Neural cell (in vitro differentiated cells): Measurements from ENCODE around the gene RERE. TPM values are rescaled to one million over a fixed set of nuclear protein-coding genes. Genes with fewer than 3 reads are reported as not detected.
A peak's percentile ranks its signal among the peaks of the same experiment; 100 is the strongest.

Source experiments
- H2AFZ ChIP-seq: fragments of 200-600, 300-800 bp; sonication (generic), shearing (Covaris generic); 2 replicates; pipeline ENCODE4 v1.6.0; 2014; ENCODE audit warnings: low read depth, mild to moderate bottlenecking, antibody characterized with exemption, low read length, moderate library complexity
- H3F3A ChIP-seq: fragments of 200-600 bp; shearing (Covaris generic); 2 replicates; pipeline ENCODE4 v1.6.1; 2016; ENCODE audit warnings: mild to moderate bottlenecking, moderate library complexity, mixed read lengths, antibody characterized with exemption, low read length; ENCODE audit not compliant: insufficient read depth, poor library complexity, severe bottlenecking
- H3K27ac ChIP-seq: fragments of 200-600, 300-800 bp; sonication (generic), shearing (Covaris generic); 2 replicates; pipeline ENCODE4 v1.5.1; 2014; ENCODE audit warnings: mild to moderate bottlenecking, low read length, moderate library complexity
- H3K27me3 ChIP-seq: fragments of 300-800, 200-600 bp; sonication (generic), shearing (Covaris generic); 2 replicates; pipeline ENCODE4 v1.6.0; 2014; ENCODE audit warnings: mild to moderate bottlenecking, low read depth, low read length, moderate library complexity; ENCODE audit not compliant: insufficient read depth
- H3K36me3 ChIP-seq: fragments of 300-800, 200-600 bp; sonication (generic), shearing (Covaris generic); 2 replicates; pipeline ENCODE4 v1.5.1; 2014; ENCODE audit warnings: mild to moderate bottlenecking, antibody characterized with exemption, low read length, moderate library complexity; ENCODE audit not compliant: insufficient read depth
- H3K4me2 ChIP-seq: fragments of 300-800, 200-600 bp; sonication (generic), shearing (Covaris generic); 2 replicates; pipeline ENCODE4 v1.6.0; 2014; ENCODE audit warnings: mild to moderate bottlenecking, low read length
- H3K4me3 ChIP-seq: fragments of 300-800, 200-600 bp; sonication (generic), shearing (Covaris generic); 2 replicates; pipeline ENCODE4 v1.5.1; 2014; ENCODE audit warnings: mild to moderate bottlenecking, low read length, moderate library complexity
- H3K79me2 ChIP-seq: fragments of 200-600 bp; shearing (Covaris generic); replicated peaks from 2 replicates; pipeline ENCODE4 v1.6.0; 2014; ENCODE audit warnings: mild to moderate bottlenecking, low read length, moderate library complexity; ENCODE audit not compliant: insufficient read depth
- H3K9ac ChIP-seq: fragments of 300-800, 200-600 bp; sonication (generic), shearing (Covaris generic); 2 replicates; pipeline ENCODE4 v1.6.1; 2016; ENCODE audit warnings: mild to moderate bottlenecking, low read length, mixed read lengths
- H3K9me2 ChIP-seq: fragments of 200-600 bp; shearing (Covaris generic); 2 replicates; pipeline ENCODE4 v1.6.1; 2016; ENCODE audit warnings: mild to moderate bottlenecking, low read length, mixed read lengths; ENCODE audit not compliant: insufficient read depth
- H3K9me3 ChIP-seq: fragments of 200-600, 300-800 bp; sonication (generic), shearing (Covaris generic); 2 replicates; pipeline ENCODE4 v1.6.1; 2016; ENCODE audit warnings: mild to moderate bottlenecking, mixed run types, low read length, moderate library complexity, mixed read lengths
- H4K20me1 ChIP-seq: fragments of 200-600 bp; shearing (Covaris generic); 2 replicates; pipeline ENCODE4 v1.6.1; 2016; ENCODE audit warnings: mild to moderate bottlenecking, mixed run types; ENCODE audit not compliant: insufficient read depth
- CTCF ChIP-seq: fragments of 450-650 bp; IDR thresholded peaks from 2 replicates; pipeline ENCODE4 v1.5.1; 2014; ENCODE audit warnings: antibody characterized with exemption, mild to moderate bottlenecking, moderate library complexity; ENCODE audit not compliant: poor library complexity, severe bottlenecking
- EP300 ChIP-seq: fragments of 450-650 bp; conservative IDR thresholded peaks from 2 replicates; pipeline ENCODE4 v1.6.1; 2014; ENCODE audit warnings: antibody characterized with exemption, mild to moderate bottlenecking, moderate library complexity; ENCODE audit not compliant: poor library complexity, severe bottlenecking
- EZH2 ChIP-seq: fragments of 200-600, 300-800 bp; shearing (Covaris generic), sonication (generic); IDR thresholded peaks from 2 replicates; pipeline ENCODE4 v1.6.1; 2014; ENCODE audit warnings: antibody characterized with exemption, low read length, borderline replicate concordance, mild to moderate bottlenecking; ENCODE audit not compliant: insufficient read depth, poor library complexity, severe bottlenecking
- MXI1 ChIP-seq: fragments of 450-650 bp; conservative IDR thresholded peaks from 2 replicates; pipeline ENCODE4 v1.6.1; 2014; ENCODE audit warnings: antibody characterized with exemption, mild to moderate bottlenecking; ENCODE audit not compliant: poor library complexity, severe bottlenecking
- POLR2AphosphoS5 ChIP-seq: IDR thresholded peaks from 2 replicates; pipeline ENCODE4 v1.6.1; 2012
- RAD21 ChIP-seq: fragments of 450-650 bp; conservative IDR thresholded peaks from 2 replicates; pipeline ENCODE4 v1.6.1; 2014; ENCODE audit warnings: antibody characterized with exemption, mild to moderate bottlenecking, moderate library complexity
- REST ChIP-seq: IDR thresholded peaks from 2 replicates; pipeline ENCODE4 v1.6.1; 2012; ENCODE audit warnings: borderline replicate concordance
- SMC3 ChIP-seq: fragments of 450-650 bp; conservative IDR thresholded peaks from 2 replicates; pipeline ENCODE4 v1.6.1; 2014; ENCODE audit warnings: antibody characterized with exemption, mild to moderate bottlenecking, moderate library complexity; ENCODE audit not compliant: poor library complexity
- TAF1 ChIP-seq: IDR thresholded peaks from 2 replicates; pipeline ENCODE4 v1.6.1; 2012; ENCODE audit warnings: low read depth
- polyA plus RNA-seq: library from polyadenylated mRNA; depleted of rRNA; stranded (reverse); fragments of >200 nt; gene quantifications from 2 replicates; pipeline ENCODE4 v1.2.3, GENCODE V29; 2014

RERE gene
- polyA plus RNA-seq, 1 donor from 2014 or later: 21.0 TPM

- Histone ChIP-seq H3K9me3 (no peaks in the 10 kb centered on the region), H3K9me2 (no peaks in the 10 kb centered on the region), H3K27ac (peak overlapping the region; percentile 91), H3K27me3 (no peaks in the 10 kb centered on the region), H3K4me3 (peak overlapping the region; percentile 56), H4K20me1 (no peaks in the 10 kb centered on the region), H3F3A (peaks cover 20% of the 10 kb centered on the region), H2AFZ (no peak overlapping the region), H3K79me2 (peaks cover 74% of the 10 kb centered on the region), H3K4me2 (no peak overlapping the region), H3K9ac (peak overlapping the region; percentile 64), H3K36me3 (no peaks in the 10 kb centered on the region)
- TF ChIP-seq SMC3: no peak
- no peak for TF ChIP-seq MXI1
- TF ChIP-seq CTCF: no peak
- no peak for TF ChIP-seq REST
- TF ChIP-seq EZH2: no peak
- TF ChIP-seq POLR2AphosphoS5: no peak
- TF ChIP-seq RAD21: no peak
- TF ChIP-seq TAF1: no peak
- TF ChIP-seq EP300: no peak
Observed at GRCh38 chr1:8711151-8711550, 106.3 kb downstream of the RERE start.

GRCh38 chr1:8708259-8708658 lies 109.2 kb downstream of the RERE start:
- no peak overlapping the region for H2AFZ ChIP-seq
- H3K9me2 ChIP-seq: no peaks in the 10 kb centered on the region
- no peaks in the 10 kb centered on the region for H3K9me3 ChIP-seq
- peaks cover 71% of the 10 kb centered on the region for H3K79me2 ChIP-seq
- H3K4me3 ChIP-seq: no peak overlapping the region
- H3K36me3 ChIP-seq: no peaks in the 10 kb centered on the region
- TF ChIP-seq SMC3: no peak
- TF ChIP-seq POLR2AphosphoS5: no peak
- no peak for TF ChIP-seq TAF1
- no peak for TF ChIP-seq EZH2
- TF ChIP-seq RAD21: no peak
- TF ChIP-seq EP300: no peak
- TF ChIP-seq CTCF: no peak
- no peak for TF ChIP-seq REST
- TF ChIP-seq MXI1: no peak
- peak overlapping the region; percentile 83 for H3K27ac ChIP-seq
- no peaks in the 10 kb centered on the region for H4K20me1 ChIP-seq
- H3F3A ChIP-seq: peaks cover 32% of the 10 kb centered on the region
- no peak overlapping the region for H3K9ac ChIP-seq
- no peak overlapping the region for H3K4me2 ChIP-seq
- no peaks in the 10 kb centered on the region for H3K27me3 ChIP-seq
